IPS-18a (cell line): ENCODE measurements around the gene TAC3.
A peak's percentile ranks its signal among the peaks of the same experiment; 100 is the strongest.

Source experiments
- H3K27ac ChIP-seq: one replicate; pipeline ENCODE4 v1.5.1; 2013; ENCODE audit warnings: low read length
- H3K27me3 ChIP-seq: one replicate; pipeline ENCODE4 v1.6.1; 2013; ENCODE audit warnings: mild to moderate bottlenecking, low read length; ENCODE audit not compliant: control insufficient read depth, insufficient read depth
- H3K36me3 ChIP-seq: one replicate; pipeline ENCODE4 v1.6.1; 2013; ENCODE audit warnings: low read depth, low read length; ENCODE audit not compliant: control insufficient read depth
- H3K4me1 ChIP-seq: one replicate; pipeline ENCODE4 v1.6.1; 2013; ENCODE audit warnings: low read depth, low read length; ENCODE audit not compliant: control insufficient read depth
- H3K4me3 ChIP-seq: one replicate; pipeline ENCODE4 v1.5.1; 2013; ENCODE audit warnings: low read length
- H3K9ac ChIP-seq: one replicate; pipeline ENCODE4 v1.6.1; 2013; ENCODE audit warnings: mild to moderate bottlenecking, low read length, moderate library complexity
- H3K9me3 ChIP-seq: one replicate; pipeline ENCODE4 v1.6.1; 2013; ENCODE audit warnings: low read depth, low read length; ENCODE audit not compliant: control insufficient read depth

Gene TAC3

GRCh38 chr12:57011438-57012424 is 4.6 kb downstream of the TAC3 start:
- Histone ChIP-seq H3K9me3 (no peaks in the 10 kb centered on the region), H3K36me3 (no peaks in the 10 kb centered on the region), H3K4me3 (no peak overlapping the region), H3K27ac (no peak overlapping the region), H3K9ac (no peak overlapping the region), H3K27me3 (no peaks in the 10 kb centered on the region), H3K4me1 (peaks cover 23% of the 10 kb centered on the region)

DNA sequence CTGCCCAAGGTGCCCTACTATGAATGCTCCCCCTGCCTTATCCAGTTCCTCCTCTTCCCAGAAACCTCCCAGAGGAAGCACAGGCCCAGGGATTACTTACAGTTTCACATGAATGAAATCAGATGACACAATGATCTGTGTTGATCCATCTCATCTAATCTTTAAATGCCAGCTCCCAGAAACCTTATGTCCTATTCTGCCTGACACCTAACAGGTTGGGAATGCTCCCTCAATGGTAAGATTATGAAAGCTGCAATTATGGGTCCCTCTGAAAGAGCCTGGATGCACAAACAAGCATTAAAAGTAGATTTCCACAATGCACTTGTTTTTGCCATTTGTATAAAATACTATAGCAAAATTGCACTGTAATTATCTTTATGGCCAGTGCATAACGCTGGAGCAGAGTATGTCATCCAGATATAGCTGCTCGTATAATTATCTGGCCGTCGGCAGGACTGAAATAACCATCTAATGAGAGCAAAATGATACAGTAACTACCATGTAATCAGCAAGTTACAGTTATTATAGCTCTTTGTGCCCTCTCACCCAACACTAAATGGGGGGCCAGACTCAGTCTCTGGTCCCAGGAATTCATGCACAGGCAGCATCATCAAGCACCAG is 5.6 kb downstream of the TAC3 start:
- peaks cover 23% of the 10 kb centered on the region for H3K4me1 ChIP-seq
- H3K27ac ChIP-seq = no peak overlapping the region
- no peak overlapping the region for H3K9ac ChIP-seq
- no peaks in the 10 kb centered on the region for H3K36me3 ChIP-seq
- H3K9me3 ChIP-seq = no peaks in the 10 kb centered on the region
- H3K4me3 ChIP-seq = no peak overlapping the region
- H3K27me3 ChIP-seq = no peaks in the 10 kb centered on the region

- H3K4me3 ChIP-seq = no peak overlapping the region
- H3K9me3 ChIP-seq = no peaks in the 10 kb centered on the region
- H3K36me3 ChIP-seq = no peaks in the 10 kb centered on the region
- H3K27ac ChIP-seq = no peak overlapping the region
- no peaks in the 10 kb centered on the region for H3K27me3 ChIP-seq
- H3K4me1 ChIP-seq = peaks cover 28% of the 10 kb centered on the region
- H3K9ac ChIP-seq = no peak overlapping the region
These were observed 6.2 kb downstream of the TAC3 start for GRCh38 chr12:57009949-57010626.

DNA sequence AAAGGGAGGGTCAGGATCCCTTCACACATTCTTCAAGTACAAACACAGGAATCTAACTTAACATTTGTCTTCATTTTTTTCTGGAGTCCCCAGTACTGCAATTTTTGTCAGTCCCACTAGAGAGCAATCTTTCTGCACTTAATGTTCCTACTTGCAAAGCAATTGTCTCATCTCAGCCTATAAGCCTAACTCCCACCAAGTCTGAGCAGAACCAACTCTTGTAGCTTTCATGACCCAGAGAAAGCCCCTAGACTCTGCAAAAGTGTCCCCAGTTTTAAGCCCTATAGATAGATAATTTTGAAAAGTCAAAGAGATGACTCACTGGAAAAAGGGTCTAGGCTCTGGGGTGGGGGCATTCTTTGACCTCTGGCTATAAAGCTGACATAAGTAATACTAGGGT is 8.2 kb downstream of the TAC3 start:
- Histone ChIP-seq H3K4me1 (peaks cover 30% of the 10 kb centered on the region), H3K36me3 (peaks cover 18% of the 10 kb centered on the region), H3K27me3 (no peaks in the 10 kb centered on the region), H3K9ac (no peak overlapping the region), H3K9me3 (no peaks in the 10 kb centered on the region), H3K4me3 (no peak overlapping the region), H3K27ac (no peak overlapping the region)

GRCh38 chr12:57006809-57007475 is 9.4 kb downstream of the TAC3 start:
- no peak overlapping the region for H3K9ac ChIP-seq
- H3K4me3 ChIP-seq = peak overlapping the region; percentile 31
- H3K9me3 ChIP-seq = no peaks in the 10 kb centered on the region
- peaks cover 30% of the 10 kb centered on the region for H3K4me1 ChIP-seq
- no peak overlapping the region for H3K27ac ChIP-seq
- no peaks in the 10 kb centered on the region for H3K27me3 ChIP-seq
- H3K36me3 ChIP-seq = peaks cover 30% of the 10 kb centered on the region

- Histone ChIP-seq H3K4me3 (peak within 1 kb of the TSS; percentile 93), H3K9ac (peak within 1 kb of the TSS; percentile 86), H3K27ac (peak within 1 kb of the TSS; percentile 42), H3K27me3 (no peaks in the 10 kb centered on the region), H3K36me3 (peaks cover 32% of the 10 kb centered on the region), H3K4me1 (peaks cover 30% of the 10 kb centered on the region), H3K9me3 (no peaks in the 10 kb centered on the region)
These were observed 10.1 kb downstream of the TAC3 start, which contains the start of gene ZBTB39 for GRCh38 chr12:57005980-57006808. Gene ZBTB39, minus strand, starts transcription at chr12:57006546. Its CDS starts 1,629 bp downstream, at chr12:57004917.

DNA sequence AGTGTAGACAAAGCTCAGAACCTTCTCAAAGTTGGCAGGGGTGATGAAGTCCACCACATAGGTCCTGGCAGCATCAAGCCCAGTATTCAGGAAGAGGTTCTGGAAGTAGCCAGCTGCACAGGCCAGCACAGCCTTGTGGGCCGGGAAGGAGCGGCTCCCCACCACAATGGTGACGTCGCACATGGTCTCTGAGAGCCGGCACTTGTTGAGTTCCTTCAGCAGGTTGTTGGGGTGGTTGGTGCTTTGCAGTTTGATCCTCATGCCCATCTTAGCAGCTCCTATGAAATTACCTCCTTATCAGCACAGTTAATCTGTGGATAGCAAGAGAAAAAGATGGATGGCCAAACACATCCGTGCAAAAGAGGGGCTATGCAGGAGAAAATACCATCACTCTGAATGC is 11.7 kb downstream of the TAC3 start:
- Histone ChIP-seq H3K9ac (no peak overlapping the region), H3K36me3 (peaks cover 41% of the 10 kb centered on the region), H3K9me3 (no peaks in the 10 kb centered on the region), H3K27me3 (no peaks in the 10 kb centered on the region), H3K27ac (no peak overlapping the region), H3K4me1 (peaks cover 15% of the 10 kb centered on the region), H3K4me3 (peak overlapping the region; percentile 93)

DNA sequence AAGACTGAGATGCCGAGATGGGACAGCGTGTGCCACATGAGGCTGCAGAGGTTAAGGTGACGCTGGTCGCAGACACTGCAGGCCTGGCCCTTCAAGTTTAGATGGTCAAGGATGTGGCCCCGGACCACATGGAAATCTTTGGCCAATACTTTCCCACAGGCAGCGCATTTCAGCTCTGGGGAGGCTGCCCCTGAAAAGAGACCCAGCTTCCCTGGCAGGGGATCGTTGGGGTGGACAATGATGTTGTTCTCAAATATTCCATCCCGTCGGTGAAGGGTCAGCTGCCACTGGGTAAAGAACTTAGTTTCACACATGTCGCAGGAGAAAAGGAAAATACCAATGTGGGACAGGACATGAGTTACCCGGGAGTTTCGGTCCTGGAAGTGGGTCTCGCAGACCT is 12.9 kb downstream of the TAC3 start:
- Histone ChIP-seq H3K9ac (no peak overlapping the region), H3K36me3 (peaks cover 41% of the 10 kb centered on the region), H3K27me3 (no peaks in the 10 kb centered on the region), H3K9me3 (no peaks in the 10 kb centered on the region), H3K4me1 (peaks cover 9% of the 10 kb centered on the region), H3K4me3 (no peak overlapping the region), H3K27ac (no peak overlapping the region)

DNA sequence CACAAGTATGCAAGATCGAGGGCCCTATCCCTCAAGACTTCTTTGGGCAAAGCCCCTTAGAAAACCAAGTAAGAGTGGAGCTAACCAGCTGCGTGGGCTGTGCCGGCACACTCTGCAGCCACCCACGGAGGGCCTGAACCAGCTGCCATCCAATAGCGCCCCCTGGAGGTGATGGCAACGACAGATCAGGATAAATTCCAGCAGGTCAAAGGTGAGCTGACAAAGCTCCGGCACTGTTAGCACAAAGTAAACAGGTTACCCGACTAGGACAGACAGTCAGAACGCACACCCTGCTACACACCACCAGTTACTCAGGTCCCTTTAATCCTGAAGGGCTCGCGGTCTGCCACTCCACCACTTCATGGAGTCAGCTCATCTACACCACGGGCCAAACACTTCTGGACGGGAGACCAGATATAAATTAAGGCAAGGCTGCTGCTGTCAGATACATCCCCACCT is 14.9 kb downstream of the TAC3 start:
- Histone ChIP-seq H3K9me3 (no peaks in the 10 kb centered on the region), H3K4me1 (peaks cover 7% of the 10 kb centered on the region), H3K9ac (no peak overlapping the region), H3K36me3 (peaks cover 41% of the 10 kb centered on the region), H3K4me3 (no peak overlapping the region), H3K27me3 (no peaks in the 10 kb centered on the region), H3K27ac (no peak overlapping the region)

GRCh38 chr12:57000393-57000792 is 15.9 kb downstream of the TAC3 start:
- H3K27me3 ChIP-seq = no peaks in the 10 kb centered on the region
- H3K27ac ChIP-seq = no peak overlapping the region
- H3K9me3 ChIP-seq = no peaks in the 10 kb centered on the region
- H3K4me3 ChIP-seq = no peak overlapping the region
- no peak overlapping the region for H3K9ac ChIP-seq
- peaks cover 6% of the 10 kb centered on the region for H3K4me1 ChIP-seq
- H3K36me3 ChIP-seq = peaks cover 41% of the 10 kb centered on the region
